GM19452 (cell line): Measurements from ENCODE around the gene KLF2.

ENCODE experiments used
- ATAC-seq: cut with Tn5 transposase; IDR thresholded peaks from one replicate; pipeline ENCODE4 v1.9.1; 2021; ENCODE audit not compliant: unreplicated experiment

The KLF2 gene

DNA sequence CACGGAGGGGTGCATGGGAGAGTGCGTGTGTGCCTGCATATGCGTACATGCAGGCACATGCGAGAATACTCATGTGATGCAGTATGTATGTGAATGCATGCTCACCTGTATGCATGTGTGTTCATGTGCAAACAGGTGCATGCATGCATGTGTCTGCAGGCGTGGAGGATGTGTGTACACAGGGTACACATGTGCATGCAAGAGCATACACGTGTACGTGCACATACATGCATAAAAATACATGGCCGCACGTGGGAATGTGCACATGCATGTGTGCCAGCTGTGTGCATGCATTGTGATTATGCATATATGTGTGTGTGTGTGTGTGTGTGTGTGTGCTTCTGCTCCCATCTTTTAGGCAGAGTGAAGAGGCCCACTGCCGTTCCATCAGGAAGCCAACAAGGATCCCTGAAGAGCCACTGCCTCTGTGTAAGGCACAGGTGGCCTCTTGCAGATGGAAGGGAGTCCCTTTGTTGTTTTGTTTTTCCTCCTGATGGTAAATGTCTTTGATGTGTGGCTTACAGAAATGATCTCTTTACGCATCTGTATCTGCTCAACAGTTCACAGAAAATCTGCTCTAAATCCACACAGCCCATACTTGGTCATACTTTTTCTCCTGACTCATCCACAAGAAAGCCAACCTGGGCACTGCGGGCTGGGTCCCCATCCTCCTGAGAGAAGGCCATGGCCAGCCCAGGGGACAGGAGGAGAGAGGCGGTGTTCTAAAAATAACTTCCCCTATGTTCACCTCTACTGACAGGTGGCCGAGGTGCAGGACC lies 50.7 kb downstream of the KLF2 start:
- no peak for ATAC-seq

DNA sequence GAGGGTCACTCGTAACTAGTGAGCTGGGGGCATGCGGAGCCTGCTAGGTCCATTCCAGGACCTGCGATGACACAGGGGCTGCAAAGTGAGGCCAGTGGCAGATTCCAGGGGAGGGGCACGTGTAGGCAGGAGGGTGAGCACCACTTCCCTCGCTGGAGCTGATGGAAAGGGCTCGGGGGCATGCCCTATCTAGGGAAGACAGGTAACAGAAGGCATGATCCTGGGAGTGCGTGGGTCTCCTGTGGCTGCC lies 51.2 kb downstream of the KLF2 start:
- ATAC-seq: no peak

DNA sequence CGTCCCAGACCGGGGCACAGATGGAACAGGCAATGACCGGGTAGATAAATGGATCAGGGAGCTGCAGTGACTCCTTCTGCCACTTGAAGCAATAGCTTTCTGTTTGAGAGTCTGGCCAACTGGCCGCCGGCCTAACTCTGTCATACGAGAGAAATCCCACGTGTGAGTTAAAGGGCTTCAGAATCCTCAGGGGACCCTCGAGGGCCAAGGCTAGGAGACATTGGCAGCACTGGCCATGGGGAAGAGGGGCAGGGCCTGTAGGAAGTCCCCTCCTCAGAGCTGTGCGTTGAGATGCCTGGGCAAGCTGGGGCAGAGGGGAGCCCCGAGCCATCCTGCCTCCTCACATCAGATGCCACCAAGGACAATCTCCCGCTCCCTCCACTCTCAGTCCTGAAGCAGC lies 51.6 kb downstream of the KLF2 start:
- ATAC-seq: no peak

DNA sequence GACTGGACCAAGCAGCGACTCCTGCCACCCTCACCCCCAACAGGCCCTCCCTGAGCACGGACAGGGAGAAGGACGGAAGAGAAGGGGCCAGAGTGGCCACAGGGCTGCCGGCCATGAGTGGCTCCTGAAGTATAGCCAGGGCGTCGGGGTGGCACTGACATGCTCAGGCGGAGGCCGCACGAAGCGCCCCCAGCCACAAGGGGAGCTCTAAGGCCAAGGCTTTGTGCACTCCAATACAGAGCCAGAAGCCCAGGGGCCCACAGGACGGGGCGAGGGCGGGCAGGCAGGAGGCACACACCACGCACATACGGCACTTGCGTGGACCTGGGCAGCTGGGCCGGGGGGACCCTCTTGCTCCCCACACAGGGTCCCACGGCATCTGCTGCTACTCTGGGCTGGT lies 52.0 kb downstream of the KLF2 start:
- no peak for ATAC-seq

DNA sequence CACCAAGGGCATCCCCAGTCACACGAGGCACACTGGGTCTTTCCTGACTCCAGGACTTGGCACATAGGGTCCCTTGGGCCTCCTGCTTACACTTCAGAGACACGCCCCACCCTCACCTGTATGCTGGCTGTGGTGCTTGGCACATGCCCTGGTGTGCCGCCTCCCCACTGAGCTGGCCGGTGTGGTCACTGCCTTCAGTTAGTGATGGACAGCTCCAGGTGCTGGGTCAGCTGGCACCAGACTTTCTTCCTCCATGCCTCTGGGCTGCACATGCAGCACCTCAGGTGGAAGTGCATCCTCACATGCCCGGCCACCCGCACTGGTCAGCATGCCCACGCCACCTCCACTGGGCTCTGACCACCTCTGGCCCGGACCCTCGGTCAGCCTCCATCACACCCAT lies 52.9 kb downstream of the KLF2 start:
- no peak for ATAC-seq
